Panc1 (cell line): ENCODE results near the gene SSH2. TPM values are rescaled to one million over a fixed set of nuclear protein-coding genes. Genes with fewer than 3 reads are reported as not detected.

ENCODE experiments used
- ATAC-seq: fragments of 200-7000 bp; cut with Tn5 transposase; 2 replicates; pipeline ENCODE4 v1.9.1; 2020; ENCODE audit warnings: mild to moderate bottlenecking, moderate library complexity
- BruUV-seq: library from RNA; stranded (reverse); fragments of 400-500 nt; replicated peaks from 2 replicates; lab custom pipeline; 2021; lab: Mats Ljungman, UMichigan
- CTCF ChIA-PET: fragments of 300-600 bp; sonication (Branson Sonifier 250); formaldehyde crosslinking; loops from one replicate; lab custom pipeline; 2022; ENCODE audit warnings: antibody characterized with exemption; lab: Charles Lee
- POLR2A ChIA-PET: fragments of 300-600 bp; sonication (Branson Sonifier 250); formaldehyde crosslinking; loops from one replicate; lab custom pipeline; 2022; ENCODE audit warnings: antibody characterized with exemption; lab: Charles Lee
- DNase-seq: peaks from one replicate; pipeline ENCODE4 v3.0.0-alpha.2; 2010; ENCODE audit warnings: low read depth, low spot score
- H3K27ac ChIP-seq: 2 replicates; pipeline ENCODE4 v1.5.1; 2011; ENCODE audit warnings: mild to moderate bottlenecking, low read length, inconsistent platforms
- H3K27me3 ChIP-seq: fragments of 200-500 bp; sonication (Bioruptor generic); 2 replicates; pipeline ENCODE4 v1.6.0; 2014; ENCODE audit warnings: low read length, inconsistent platforms; ENCODE audit not compliant: control insufficient read depth, insufficient read depth
- H3K36me3 ChIP-seq: fragments of 200-500 bp; sonication (Bioruptor generic); 2 replicates; pipeline ENCODE4 v1.5.1; 2014; ENCODE audit warnings: inconsistent platforms, mild to moderate bottlenecking, low read length, moderate library complexity; ENCODE audit not compliant: control insufficient read depth, insufficient read depth
- H3K4me1 ChIP-seq: 2 replicates; pipeline ENCODE4 v1.5.1; 2011; ENCODE audit warnings: inconsistent platforms, mild to moderate bottlenecking, low read length, moderate library complexity; ENCODE audit not compliant: control insufficient read depth, insufficient read depth
- H3K4me3 ChIP-seq, 2 experiments: 2 replicates each; pipeline ENCODE4 v1.5.1; 2011 to 2012; ENCODE audit warnings: low read depth in 2 of 2, low read length in 2 of 2, mild to moderate bottlenecking in 2 of 2, inconsistent platforms in 1 of 2, moderate library complexity in 1 of 2
- H3K9me3 ChIP-seq: fragments of 200-500 bp; sonication (Bioruptor generic); 2 replicates; pipeline ENCODE4 v1.5.1; 2014; ENCODE audit warnings: low read depth, mild to moderate bottlenecking, inconsistent platforms, low read length, moderate library complexity; ENCODE audit not compliant: control insufficient read depth, insufficient read depth
- CTCF ChIP-seq: fragments of 450-650 bp; IDR thresholded peaks from 2 replicates; pipeline ENCODE4 v1.5.1; 2017; ENCODE audit warnings: mild to moderate bottlenecking
- POLR2AphosphoS5 ChIP-seq: IDR thresholded peaks from 2 replicates; pipeline ENCODE4 v1.6.1; 2012; ENCODE audit warnings: mild to moderate bottlenecking, low read depth, low read length, moderate library complexity
- REST ChIP-seq, 2 experiments: IDR thresholded peaks; 2 replicates each; pipeline ENCODE4 v1.6.1; 2011 to 2012; ENCODE audit warnings: low read depth in 2 of 2, control low read depth in 1 of 2, low read length in 1 of 2, mild to moderate bottlenecking in 1 of 2, moderate library complexity in 1 of 2; ENCODE audit not compliant: insufficient read depth in 1 of 2
- SIN3A ChIP-seq: IDR thresholded peaks from 2 replicates; pipeline ENCODE4 v1.6.1; 2012; ENCODE audit warnings: low read depth, mild to moderate bottlenecking, low read length, moderate library complexity, borderline replicate concordance; ENCODE audit not compliant: insufficient read depth
- TCF7L2 ChIP-seq: IDR thresholded peaks from 2 replicates; pipeline ENCODE4 v1.6.1; 2011; ENCODE audit warnings: mild to moderate bottlenecking, low read depth, low read length, inconsistent platforms
- in situ Hi-C: cut with HindIII; loops from 2 replicates; pipeline ENCODE4 v1.10.0; 2016; ENCODE audit warnings: low sequenced_read_pairs, low pct_unique_long_range_greater_than_20kb
- intact Hi-C: fragments of 100-400 bp; cut with micrococcal nuclease; formaldehyde crosslinking; loops from one replicate; pipeline ENCODE4 v1.10.0; 2022; ENCODE audit not compliant: unreplicated experiment
- total RNA-seq: library from RNA; stranded (reverse); gene quantifications from one replicate; pipeline ENCODE4 v1.2.1, GENCODE V29; 2021; ENCODE audit not compliant: unreplicated experiment

The SSH2 gene
- total RNA-seq, 1 experiment from 2014 or later: 30.6 TPM

- intact Hi-C loops: no loop called here
- POLR2A ChIA-PET: no interaction called here
- H3K4me3 ChIP-seq: no peak overlapping the region
- no peaks in the 10 kb centered on the region for H3K9me3 ChIP-seq
- no peaks in the 10 kb centered on the region for H3K27me3 ChIP-seq
- no peak for DNase-seq
- in situ Hi-C loops: no loop called here
- no peaks in the 10 kb centered on the region for H3K4me1 ChIP-seq
- no TSS peak for BruUV-seq
- TF ChIP-seq CTCF: no peak
- TF ChIP-seq REST (IDR thresholded peaks at IDR 0.05; ENCODE audit: insufficient read depth in 1 of 2, low read depth in 2 of 2, low read length in 1 of 2): no peak
- no peak for TF ChIP-seq SIN3A
- TF ChIP-seq POLR2AphosphoS5: no peak
- no peak for TF ChIP-seq TCF7L2
- H3K36me3 ChIP-seq: no peaks in the 10 kb centered on the region
- no peak overlapping the region for H3K27ac ChIP-seq
- no peak for ATAC-seq
- CTCF ChIA-PET: no interaction called here
These were observed 96.2 kb downstream of the SSH2 start for GRCh38 chr17:29833801-29834200.

GRCh38 chr17:29828676-29829284 lies 101.2 kb downstream of the SSH2 start:
- Histone ChIP-seq H3K4me3 (no peak overlapping the region), H3K27ac (no peak overlapping the region), H3K4me1 (no peaks in the 10 kb centered on the region), H3K27me3 (no peaks in the 10 kb centered on the region), H3K36me3 (no peaks in the 10 kb centered on the region), H3K9me3 (no peaks in the 10 kb centered on the region)
- TF ChIP-seq REST (IDR thresholded peaks at IDR 0.05; ENCODE audit: insufficient read depth in 1 of 2, low read depth in 2 of 2, low read length in 1 of 2): no peak
- TF ChIP-seq TCF7L2: no peak
- TF ChIP-seq SIN3A: no peak
- in situ Hi-C loops: no loop called here
- ChIA-PET CTCF (no interaction called here), POLR2A (no interaction called here)
- intact Hi-C loops: no loop called here
- DNase-seq (no peak), ATAC-seq (no peak)
- no TSS peak for BruUV-seq
